KMS-11 (cell line): ENCODE results near the gene MX1.

Experiments
- H2AFZ ChIP-seq: fragments of 200-600 bp; sonication (generic); 2 replicates; pipeline ENCODE4 v1.6.1; 2016; ENCODE audit warnings: antibody characterized with exemption, mixed run types, low read depth
- H3K27ac ChIP-seq: fragments of 200-600 bp; sonication (generic); 2 replicates; pipeline ENCODE4 v1.6.1; 2016; ENCODE audit warnings: mild to moderate bottlenecking, mixed run types
- H3K27me3 ChIP-seq: fragments of 200-600 bp; sonication (generic); 2 replicates; pipeline ENCODE4 v1.6.1; 2017; ENCODE audit warnings: mild to moderate bottlenecking, low read depth, mixed run types, moderate library complexity; ENCODE audit not compliant: insufficient read depth
- H3K36me3 ChIP-seq: fragments of 200-600 bp; sonication (generic); 2 replicates; pipeline ENCODE4 v1.6.1; 2017; ENCODE audit warnings: mild to moderate bottlenecking, mixed run types; ENCODE audit not compliant: insufficient read depth
- H3K4me1 ChIP-seq: fragments of 200-600 bp; sonication (generic); 2 replicates; pipeline ENCODE4 v1.6.1; 2016; ENCODE audit warnings: mild to moderate bottlenecking, low read depth, mixed run types; ENCODE audit not compliant: poor library complexity, severe bottlenecking
- H3K4me2 ChIP-seq: fragments of 200-600 bp; sonication (generic); 2 replicates; pipeline ENCODE4 v1.7.0; 2016; ENCODE audit warnings: mild to moderate bottlenecking, mixed run types
- H3K4me3 ChIP-seq: fragments of 200-600 bp; sonication (generic); IDR thresholded peaks from 2 replicates; pipeline ENCODE4 v1.6.1; 2017; ENCODE audit warnings: low read depth, low read length, mixed read lengths; ENCODE audit not compliant: insufficient read depth
- H3K79me2 ChIP-seq: fragments of 200-600 bp; sonication (generic); 2 replicates; pipeline ENCODE4 v1.6.1; 2016; ENCODE audit warnings: low read depth, mixed run types; ENCODE audit not compliant: insufficient read depth
- H3K9ac ChIP-seq: fragments of 200-600 bp; sonication (generic); 2 replicates; pipeline ENCODE4 v1.6.1; 2016; ENCODE audit warnings: mild to moderate bottlenecking, mixed run types
- H4K20me1 ChIP-seq: fragments of 200-600 bp; sonication (generic); 2 replicates; pipeline ENCODE4 v1.6.1; 2016; ENCODE audit warnings: mild to moderate bottlenecking, mixed run types; ENCODE audit not compliant: insufficient read depth
- CTCF ChIP-seq: fragments of 200-600 bp; sonication (generic); conservative IDR thresholded peaks from 2 replicates; pipeline ENCODE4 v1.6.1; 2017; ENCODE audit warnings: low read depth, mild to moderate bottlenecking, antibody characterized with exemption, low read length, moderate library complexity, mixed read lengths

MX1 gene

DNA sequence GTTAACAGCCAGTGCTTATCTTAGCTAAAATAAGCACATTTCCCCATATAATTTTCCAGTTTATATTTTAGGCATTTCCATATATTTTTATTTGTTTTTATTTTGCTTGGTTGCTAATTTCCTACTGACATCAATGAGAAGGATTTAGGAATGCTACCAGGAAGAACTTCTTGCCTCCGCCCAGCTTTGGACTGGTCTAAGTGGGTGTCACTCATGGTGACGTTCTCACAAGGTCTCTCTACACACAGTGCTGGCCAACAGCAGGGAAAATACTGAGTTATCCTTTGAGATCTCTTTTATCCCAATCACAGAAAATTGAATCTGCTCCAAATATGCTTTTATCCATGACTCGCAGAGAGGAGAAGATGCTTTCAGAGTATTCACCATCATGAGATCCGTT is 13.2 kb downstream of the MX1 start:
- Histone ChIP-seq H3K36me3 (0 out of 2 replicates have a peak, but pooled peaks cover 4% of the 10 kb centered on the region), H2AFZ (no peak overlapping the region)
- no peak for TF ChIP-seq CTCF

DNA sequence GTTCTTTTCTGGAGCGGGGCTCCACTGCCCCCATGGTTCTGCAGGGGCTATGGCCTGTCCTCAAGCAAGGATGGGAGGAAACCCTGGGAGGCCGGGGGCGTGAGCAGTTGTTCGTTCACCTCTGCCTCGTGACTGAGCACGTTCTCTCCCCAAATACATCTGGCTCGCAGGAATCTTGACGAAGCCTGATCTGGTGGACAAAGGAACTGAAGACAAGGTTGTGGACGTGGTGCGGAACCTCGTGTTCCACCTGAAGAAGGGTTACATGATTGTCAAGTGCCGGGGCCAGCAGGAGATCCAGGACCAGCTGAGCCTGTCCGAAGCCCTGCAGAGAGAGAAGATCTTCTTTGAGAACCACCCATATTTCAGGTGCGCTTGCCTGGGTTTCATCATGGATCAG is 15.5 kb downstream of the MX1 start:
- H3K4me2 ChIP-seq, result no peak overlapping the region
- H4K20me1 ChIP-seq, result no peaks in the 10 kb centered on the region
- H3K36me3 ChIP-seq, result no peaks in the 10 kb centered on the region
- H3K27me3 ChIP-seq, result no peaks in the 10 kb centered on the region
- no peak overlapping the region for H3K9ac ChIP-seq
- TF ChIP-seq CTCF, result no peak
- no peak overlapping the region for H2AFZ ChIP-seq
- H3K4me1 ChIP-seq, result no peaks in the 10 kb centered on the region
- H3K27ac ChIP-seq, result no peak overlapping the region
- no peaks in the 10 kb centered on the region for H3K79me2 ChIP-seq
- no peak overlapping the region for H3K4me3 ChIP-seq

More for the DNA sequence above, 13.2 kb downstream of the MX1 start:
- H3K9ac ChIP-seq, result no peak overlapping the region
- H4K20me1 ChIP-seq, result no peaks in the 10 kb centered on the region
- H3K27me3 ChIP-seq, result no peaks in the 10 kb centered on the region
- H3K4me3 ChIP-seq, result no peak overlapping the region
- H3K4me2 ChIP-seq, result no peak overlapping the region
- H3K27ac ChIP-seq, result no peak overlapping the region
- H3K79me2 ChIP-seq, result no peaks in the 10 kb centered on the region
- H3K4me1 ChIP-seq, result no peaks in the 10 kb centered on the region

- Histone ChIP-seq H3K4me2 (no peak overlapping the region), H2AFZ (no peak overlapping the region), H3K4me3 (no peak overlapping the region), H3K4me1 (no peaks in the 10 kb centered on the region), H3K27ac (no peak overlapping the region), H3K79me2 (no peaks in the 10 kb centered on the region), H3K27me3 (no peaks in the 10 kb centered on the region), H4K20me1 (no peaks in the 10 kb centered on the region), H3K36me3 (no peaks in the 10 kb centered on the region), H3K9ac (no peak overlapping the region)
- TF ChIP-seq CTCF, result no peak
Observed at GRCh38 chr21:41442481-41443186, 16.6 kb downstream of the MX1 start.

GRCh38 chr21:41443562-41443961 is 17.5 kb downstream of the MX1 start:
- no peak overlapping the region for H2AFZ ChIP-seq

More at GRCh38 chr21:41443562-41443961, 17.5 kb downstream of the MX1 start:
- Histone ChIP-seq H3K27ac (no peak overlapping the region), H3K9ac (no peak overlapping the region), H4K20me1 (no peaks in the 10 kb centered on the region), H3K4me3 (no peak overlapping the region), H3K4me2 (no peak overlapping the region), H3K79me2 (no peaks in the 10 kb centered on the region), H3K36me3 (no peaks in the 10 kb centered on the region), H3K27me3 (no peaks in the 10 kb centered on the region), H3K4me1 (no peaks in the 10 kb centered on the region)
- no peak for TF ChIP-seq CTCF
